HCT116 (cell line): ENCODE data around the gene USP9X.

Experiments used
- POLR2AphosphoS5 ChIP-seq: IDR thresholded peaks from 2 replicates; pipeline ENCODE4 v1.6.1; 2011; ENCODE audit warnings: mild to moderate bottlenecking, low read depth, low read length, moderate library complexity
- RAD21 ChIP-seq: IDR thresholded peaks from 2 replicates; pipeline ENCODE4 v1.6.1; 2012; ENCODE audit warnings: low read depth, mild to moderate bottlenecking
- SP1 ChIP-seq: IDR thresholded peaks from 2 replicates; pipeline ENCODE4 v1.6.1; 2012; ENCODE audit warnings: low read depth
- YY1 ChIP-seq: IDR thresholded peaks from 2 replicates; pipeline ENCODE4 v1.6.1; 2011; ENCODE audit warnings: low read length, low read depth, moderate library complexity, mild to moderate bottlenecking; ENCODE audit not compliant: insufficient replicate concordance; ENCODE audit errors: extremely low read depth

- TF ChIP-seq RAD21 (no peak), POLR2AphosphoS5 (no peak), YY1 (no peak), SP1 (no peak)
Observed at GRCh38 chrX:41259516-41259915, 174.3 kb downstream of the USP9X start.
